H1 (cell line): Measurements from ENCODE around the gene TLR9. TPM values are rescaled to one million over a fixed set of nuclear protein-coding genes. Genes with fewer than 3 reads are reported as not detected.
A peak's percentile ranks its signal among the peaks of the same experiment; 100 is the strongest.

Experiments used
- CREB1 ChIP-seq: IDR thresholded peaks from 2 replicates; pipeline ENCODE4 v1.6.1; 2012; ENCODE audit warnings: inconsistent platforms
- CTCF ChIP-seq, 3 experiments: IDR thresholded peaks; 1 replicate in 2 of 3; 2 replicates in 1 of 3; pipeline versions ENCODE4 v1.5.1 to v1.6.1; 2011; ENCODE audit warnings: low read length in 3 of 3, mild to moderate bottlenecking in 3 of 3, inconsistent platforms in 2 of 3, low read depth in 1 of 3, moderate library complexity in 1 of 3; ENCODE audit not compliant: insufficient read depth in 1 of 3; ENCODE audit errors: control extremely low read depth in 1 of 3
- GABPA ChIP-seq: IDR thresholded peaks from 2 replicates; pipeline ENCODE4 v1.6.1; 2011; ENCODE audit warnings: mild to moderate bottlenecking, low read length, moderate library complexity, borderline replicate concordance; ENCODE audit not compliant: insufficient read depth
- HDAC6 ChIP-seq: IDR thresholded peaks from one replicate; pipeline ENCODE4 v1.7.1; 2012; ENCODE audit warnings: low read depth, mild to moderate bottlenecking, inconsistent platforms, low read length, moderate library complexity
- USF2 ChIP-seq: IDR thresholded peaks from 2 replicates; pipeline ENCODE4 v1.6.1; 2011; ENCODE audit warnings: low read length, improper control_type of control experiment
- polyA plus RNA-seq, 7 experiments: library from polyadenylated mRNA; depleted of rRNA in 3 of 7; stranded (reverse) in 5 of 7; unstranded in 2 of 7; fragments of >200 nt in 5 of 7; fragments of 200-250 nt in 2 of 7; gene quantifications; 1 replicate in 5 of 7; 2 replicates in 1 of 7; 4 replicates in 1 of 7; pipeline versions ENCODE4 v1.2.1 to v1.2.3, GENCODE V29; 2011 to 2013; ENCODE audit warnings: missing spikeins in 2 of 7, mixed read lengths in 2 of 7
- total RNA-seq: library from RNA; stranded (reverse); fragmentation: NEBNext Ultra II Directional; extraction: Animal tissue kit (Norgen Biotek cat#: 25700); gene quantifications from 2 replicates; pipeline ENCODE4 v1.2.1, GENCODE V29; 2021
- TF ChIP-seq, protein P1 (sequence below): IDR thresholded peaks from 2 replicates; pipeline ENCODE4 v1.6.1; 2012; ENCODE audit warnings: inconsistent platforms

TLR9 gene
- total and polyA plus RNA-seq, 2 of the 8 experiments (the other 6 are each of a cell fraction or from before 2014, with no cell fraction given): 0.05 TPM; not detected in 1

DNA sequence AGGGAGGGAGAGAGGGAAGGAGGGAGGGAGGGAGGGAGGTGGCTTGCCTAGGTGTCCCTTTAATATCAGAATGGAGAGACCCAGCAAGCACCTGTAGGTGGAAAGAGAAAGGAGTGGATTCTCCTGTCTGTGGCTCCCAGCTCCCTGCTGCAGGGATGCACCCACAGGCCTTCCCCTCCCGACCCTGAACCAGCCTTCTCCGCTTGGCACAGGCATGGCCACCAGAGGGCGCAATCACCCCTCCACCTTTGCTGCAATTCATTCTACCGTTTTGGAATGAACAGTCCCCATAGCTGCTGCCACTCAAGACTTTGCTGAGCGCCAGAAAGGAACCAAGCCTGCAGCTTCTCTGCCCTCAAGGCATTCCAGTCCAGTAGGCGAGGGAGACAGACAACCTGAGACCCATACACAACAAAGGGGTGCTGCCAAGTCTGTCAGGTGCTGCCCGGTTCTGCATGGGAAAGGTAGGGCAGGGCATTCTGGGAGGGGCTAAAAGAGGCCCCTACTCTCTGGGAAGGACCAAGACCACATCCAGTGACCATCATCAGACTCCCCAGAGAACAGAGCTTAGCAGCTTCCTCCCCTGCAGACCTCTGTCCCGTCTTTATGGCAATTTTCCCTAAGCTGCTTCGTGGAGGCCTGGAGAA, 4.9 kb downstream of the TLR9 start (continued):
- TF ChIP-seq GABPA (peak; percentile 66; the same call in 1 of the 2 replicates), CREB1 (0 out of 2 replicates have a peak, but pooled peaks have one; percentile 34), CTCF (IDR thresholded peaks at IDR 0.05; ENCODE audit: control extremely low read depth in 1 of 3, insufficient read depth in 1 of 3, low read depth in 1 of 3, low read length in 3 of 3) (peak in 2 of 3 experiments; percentile 87 to 99; a peak in 3 of 4 replicates), USF2 (no peak), HDAC6 (no peak)
- TF ChIP-seq, protein P1, sequence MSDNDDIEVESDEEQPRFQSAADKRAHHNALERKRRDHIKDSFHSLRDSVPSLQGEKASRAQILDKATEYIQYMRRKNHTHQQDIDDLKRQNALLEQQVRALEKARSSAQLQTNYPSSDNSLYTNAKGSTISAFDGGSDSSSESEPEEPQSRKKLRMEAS: no peak
- TF ChIP-seq, all 59 proteins: peak for 5
